Measurements from ENCODE around the gene ALK.

The ALK gene

DNA sequence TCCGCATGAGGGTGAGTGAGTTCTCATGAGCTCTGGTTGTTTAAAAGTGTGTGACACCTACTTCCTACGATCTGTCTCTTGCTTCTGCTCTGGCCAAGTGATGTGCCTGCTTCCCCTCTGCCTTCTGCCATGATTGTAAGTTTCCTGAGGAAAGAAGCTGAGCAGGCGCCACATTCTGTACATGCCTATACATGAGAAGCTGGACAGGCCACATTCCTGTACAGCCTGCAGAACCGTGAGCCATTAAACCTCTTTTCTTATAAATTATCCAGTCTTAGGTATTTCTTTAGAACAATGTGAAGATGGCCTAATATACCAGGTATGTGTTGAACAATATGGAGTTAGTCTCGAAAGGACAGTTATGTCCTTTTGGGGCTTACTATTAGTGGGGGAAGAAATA is 281.0 kb downstream of the ALK start:
- DNase-seq (ENCODE audit: extremely low spot score), result no peak
- TF ChIP-seq CTCF (IDR thresholded peaks at IDR 0.05; ENCODE audit: control extremely low read depth, extremely low read depth, low read depth, missing control alignments), result no peak
- POLR2A ChIA-PET, result no interaction called here
- CTCF ChIA-PET, result interaction anchor here (1.8 kb wide), 1 partner anchor 21 kb away, joined by 5 read pairs; no protein-coding TSS in a partner anchor

DNA sequence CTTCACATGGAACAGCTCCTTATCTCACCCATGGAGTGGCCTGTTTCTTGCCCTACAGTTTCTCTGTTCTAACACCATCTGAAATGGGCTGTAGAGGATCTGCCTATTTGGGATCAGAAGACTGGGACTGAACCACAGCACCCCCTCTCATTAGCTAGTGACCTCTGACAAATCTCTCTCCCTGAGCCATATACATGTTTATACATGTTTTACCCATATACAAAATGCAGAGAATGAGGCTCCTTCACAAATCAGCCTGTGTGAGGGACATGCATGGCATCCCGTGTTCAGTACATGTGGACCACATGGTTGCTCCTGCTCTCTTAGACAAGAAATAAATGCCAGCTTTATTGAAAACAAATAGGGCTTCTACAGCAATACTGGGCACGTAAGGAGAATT is 282.7 kb downstream of the ALK start:
- DNase-seq (ENCODE audit: extremely low spot score), result no peak
- no peak for TF ChIP-seq CTCF (IDR thresholded peaks at IDR 0.05; ENCODE audit: control extremely low read depth, extremely low read depth, low read depth, missing control alignments)
- ChIA-PET POLR2A (no interaction called here), CTCF (interaction anchor here (1.0 to 1.8 kb wide), 2 partner anchors 17 to 19 kb away, joined by 3 to 5 read pairs; no protein-coding TSS in a partner anchor)

DNA sequence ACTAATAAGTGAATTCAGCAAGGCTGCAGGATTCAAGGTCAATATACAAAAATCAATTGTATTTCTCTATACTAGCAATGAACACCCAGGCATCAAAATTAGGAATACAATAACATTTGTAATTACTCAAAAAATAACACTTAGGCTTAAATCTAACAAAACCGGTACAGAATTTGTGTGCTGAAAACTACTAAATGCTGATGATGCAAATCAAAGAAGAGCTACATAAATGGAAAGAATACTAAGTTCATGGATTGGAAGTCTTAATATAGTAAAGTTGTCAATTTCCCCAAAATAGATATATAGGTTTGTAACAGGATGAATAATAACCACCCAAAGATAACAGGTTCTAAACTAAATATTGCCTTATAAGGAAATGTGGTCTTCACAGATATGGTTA is 286.5 kb downstream of the ALK start:
- POLR2A ChIA-PET, result no interaction called here
- TF ChIP-seq CTCF (IDR thresholded peaks at IDR 0.05; ENCODE audit: control extremely low read depth, extremely low read depth, low read depth, missing control alignments), result no peak
- DNase-seq (ENCODE audit: extremely low spot score), result no peak
- CTCF ChIA-PET, result interaction anchor here (1.1 to 1.4 kb wide), 2 partner anchors 31 to 149 kb away, joined by 3 read pairs; no protein-coding TSS in a partner anchor

GRCh38 chr2:29632018-29632417 is 289.4 kb downstream of the ALK start:
- ChIA-PET POLR2A (no interaction called here), CTCF (no interaction called here)
- no peak for DNase-seq (ENCODE audit: extremely low spot score)

GRCh38 chr2:29629495-29629894 is 291.9 kb downstream of the ALK start:
- POLR2A ChIA-PET, result no interaction called here
- no peak for TF ChIP-seq CTCF (IDR thresholded peaks at IDR 0.05; ENCODE audit: control extremely low read depth, extremely low read depth, low read depth, missing control alignments)
- CTCF ChIA-PET, result no interaction called here
- no peak for DNase-seq (ENCODE audit: extremely low spot score)

More at GRCh38 chr2:29632018-29632417, 289.4 kb downstream of the ALK start:
- TF ChIP-seq CTCF (IDR thresholded peaks at IDR 0.05; ENCODE audit: control extremely low read depth, extremely low read depth, low read depth, missing control alignments), result no peak

DNA sequence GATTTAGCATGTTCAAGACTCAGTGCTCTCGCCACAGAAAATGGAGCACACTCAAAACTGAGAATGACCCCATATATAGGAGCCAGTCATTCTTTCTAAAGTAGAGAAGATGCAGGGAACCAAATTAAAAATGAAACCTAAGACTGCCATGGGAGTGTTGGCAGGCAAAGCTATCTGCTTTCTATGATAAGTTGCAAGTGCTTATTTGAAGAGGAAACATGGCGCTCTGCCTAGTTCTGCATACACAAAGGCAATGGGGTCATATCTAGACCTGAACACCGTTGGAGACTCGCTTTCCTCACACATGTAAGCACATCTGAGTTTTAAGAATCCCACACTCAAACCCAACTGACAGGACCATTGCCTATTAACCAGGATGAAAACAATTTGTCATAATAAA is 292.5 kb downstream of the ALK start:
- CTCF ChIA-PET, result interaction anchor here (1.4 kb wide), 1 partner anchor 12 kb away, joined by 3 read pairs; no protein-coding TSS in a partner anchor
- POLR2A ChIA-PET, result no interaction called here
- no peak for DNase-seq (ENCODE audit: extremely low spot score)
- no peak for TF ChIP-seq CTCF (IDR thresholded peaks at IDR 0.05; ENCODE audit: control extremely low read depth, extremely low read depth, low read depth, missing control alignments)

Measured in GM10248 (cell line).